Urothelium cell line (cell line): ENCODE measurements around the gene RBPMS2.
A peak's percentile ranks its signal among the peaks of the same experiment; 100 is the strongest.
"Not testable (repeated sequence)": the region's sequence is repeated elsewhere in the genome, so short reads cannot be mapped to it uniquely, and the experiment has no call there.

Experiments
- DNase-seq: peaks from one replicate; pipeline ENCODE4 v3.0.0; 2011; ENCODE audit warnings: low spot score, mixed read lengths
- FAIRE-seq: peaks from 2 replicates; lab custom pipeline; 2011; peaks lifted over from hg19 to GRCh38; lab: Jason Lieb, UNC

The RBPMS2 gene

DNA sequence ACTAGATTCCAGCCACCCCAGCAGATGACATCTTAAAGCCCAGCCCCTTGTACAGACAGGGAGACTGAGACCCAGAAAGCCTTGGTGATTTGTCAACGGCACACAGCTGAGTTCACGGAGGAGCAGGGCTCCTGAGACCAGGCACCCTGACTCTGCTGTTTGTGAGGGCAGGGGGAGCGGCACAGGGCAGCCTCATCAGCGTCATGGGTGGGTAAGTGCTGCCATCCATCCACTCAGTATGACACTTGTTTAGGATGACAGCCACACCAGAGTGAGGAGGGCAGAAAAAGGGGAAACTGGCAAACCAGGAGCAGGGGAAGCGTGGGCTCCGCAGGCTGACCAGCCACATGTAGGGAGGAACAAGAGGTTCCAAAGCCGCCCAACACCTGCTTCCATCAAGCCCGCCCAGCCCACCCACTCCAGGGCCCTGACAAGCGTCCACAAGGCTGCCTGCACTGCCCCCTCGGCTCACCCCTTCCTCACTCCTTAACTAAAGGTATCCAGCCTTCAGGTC lies 19.9 kb downstream of the RBPMS2 start:
- FAIRE-seq (no peak), DNase-seq (no peak)

DNA sequence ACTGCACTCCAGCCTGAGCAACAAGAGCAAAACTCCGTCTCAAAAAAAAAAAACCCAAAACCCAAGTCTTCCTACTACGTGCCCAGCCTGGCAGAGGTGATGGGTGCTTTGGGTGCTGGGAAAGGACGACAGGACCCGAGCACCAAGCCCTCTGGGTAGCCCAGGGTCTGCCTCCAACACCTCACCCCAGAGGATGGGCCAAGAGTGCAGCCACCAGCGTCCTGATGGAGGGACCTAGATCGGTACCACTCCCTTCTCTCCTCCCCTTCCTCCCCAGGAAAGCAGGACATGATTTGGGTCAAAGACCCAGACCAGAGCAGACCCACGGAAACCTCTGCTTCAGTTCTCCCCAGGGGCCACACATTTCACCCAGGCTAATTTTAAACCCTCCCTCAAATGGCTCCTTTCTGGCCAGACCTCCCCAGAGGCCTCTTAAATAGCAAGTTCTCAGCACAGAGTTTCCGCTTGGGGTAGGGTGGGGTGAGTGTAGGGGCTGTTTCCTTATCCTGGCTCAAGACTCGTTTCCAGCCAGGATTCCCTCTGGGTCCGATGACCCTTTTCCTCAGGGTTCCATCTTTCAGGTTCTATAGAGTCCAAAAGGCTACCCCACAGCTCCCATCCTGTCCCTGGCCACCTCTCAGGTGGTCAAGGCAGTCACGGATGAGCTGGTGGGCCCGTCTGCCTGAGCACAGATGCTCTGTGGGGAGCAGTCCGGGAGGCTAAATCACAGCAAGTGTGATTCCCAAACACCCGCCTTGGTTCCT lies 20.5 kb downstream of the RBPMS2 start:
- no peak for FAIRE-seq
- no peak for DNase-seq

DNA sequence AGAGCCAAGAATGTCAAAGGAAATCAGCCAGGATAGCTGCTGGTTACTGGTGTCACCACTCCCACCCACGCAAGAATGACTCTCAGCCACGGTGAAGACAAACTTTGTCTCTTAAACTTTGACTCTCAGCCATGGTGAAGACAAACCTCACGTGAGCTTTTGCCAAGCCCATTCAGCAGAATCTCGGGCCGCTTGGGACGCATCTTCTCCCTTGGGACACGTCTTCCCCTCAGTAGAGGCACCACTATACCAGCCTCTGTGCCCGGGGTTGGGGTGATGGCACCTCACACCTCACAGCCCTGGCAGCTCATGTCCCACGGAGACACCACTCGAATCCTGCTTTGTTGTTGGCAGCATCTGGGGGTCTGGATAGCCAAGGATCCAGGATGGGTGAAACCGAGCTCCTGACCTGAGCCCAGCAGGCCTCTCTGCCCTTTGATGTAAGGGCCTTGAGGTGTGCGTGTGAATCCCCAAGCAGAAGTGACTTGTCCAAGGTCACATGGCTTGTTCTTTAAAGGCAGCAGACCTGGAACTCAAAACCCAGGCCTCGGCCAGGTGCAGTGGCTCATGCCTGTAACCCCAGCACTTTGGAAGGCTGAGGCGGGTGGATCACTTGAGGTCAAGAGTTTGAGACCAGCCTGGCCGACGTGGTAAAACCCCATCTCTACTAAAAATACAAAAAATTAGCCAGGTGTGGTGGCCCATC lies 21.8 kb downstream of the RBPMS2 start:
- no peak for DNase-seq
- FAIRE-seq = peak; percentile 27

DNA sequence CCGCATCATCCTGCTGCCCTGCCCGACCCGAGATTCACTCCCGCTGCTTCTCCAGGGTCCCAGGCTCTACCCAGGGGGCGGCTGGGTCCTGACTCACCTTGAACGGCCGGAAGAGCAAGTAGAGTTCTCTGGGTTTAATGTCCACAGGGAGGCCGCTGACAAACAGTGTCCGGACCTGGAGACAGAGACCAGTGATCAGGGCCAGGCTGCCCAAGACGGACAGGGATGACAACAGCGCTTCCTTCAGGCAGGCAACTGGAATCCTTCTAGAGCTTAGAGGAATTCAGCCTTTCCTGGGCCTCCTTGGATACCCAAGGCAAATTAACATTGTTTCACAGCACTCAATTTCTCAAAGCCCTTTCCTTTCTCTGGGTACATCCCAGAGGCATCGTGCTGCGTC lies 23.9 kb downstream of the RBPMS2 start:
- FAIRE-seq (no peak), DNase-seq (no peak)

DNA sequence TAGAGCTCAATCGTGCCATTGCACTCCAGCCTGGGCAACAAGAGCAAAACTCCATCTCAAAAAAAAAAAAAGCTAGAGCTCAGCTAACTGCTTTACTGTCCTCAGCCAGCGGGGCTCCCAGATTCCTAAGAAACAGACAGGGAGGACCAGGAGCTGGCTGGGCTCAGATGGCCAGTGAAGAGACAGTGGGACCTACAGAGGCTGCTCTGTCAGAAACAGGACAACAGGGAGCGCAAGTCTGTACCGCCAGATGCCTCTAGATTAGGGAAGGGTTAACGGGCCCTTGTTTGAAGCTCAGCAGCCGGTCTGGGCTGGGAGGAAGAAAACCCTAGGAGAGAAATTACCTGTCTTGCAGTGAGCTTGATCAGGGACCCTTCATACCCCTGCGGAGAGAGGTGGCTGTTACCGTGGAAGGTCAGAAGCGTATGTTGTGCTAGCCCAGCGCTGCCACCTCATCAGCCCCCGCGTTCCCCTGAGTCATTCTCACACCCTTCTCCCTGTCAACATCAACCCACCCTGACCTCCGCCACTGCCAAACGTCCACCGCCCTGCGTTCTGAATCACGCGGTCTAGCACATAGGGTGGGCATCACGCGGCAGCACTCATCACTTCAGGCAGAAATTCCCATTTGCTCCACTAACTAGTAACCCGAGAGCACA lies 25.3 kb downstream of the RBPMS2 start:
- DNase-seq (no peak), FAIRE-seq (peak; percentile 58)

DNA sequence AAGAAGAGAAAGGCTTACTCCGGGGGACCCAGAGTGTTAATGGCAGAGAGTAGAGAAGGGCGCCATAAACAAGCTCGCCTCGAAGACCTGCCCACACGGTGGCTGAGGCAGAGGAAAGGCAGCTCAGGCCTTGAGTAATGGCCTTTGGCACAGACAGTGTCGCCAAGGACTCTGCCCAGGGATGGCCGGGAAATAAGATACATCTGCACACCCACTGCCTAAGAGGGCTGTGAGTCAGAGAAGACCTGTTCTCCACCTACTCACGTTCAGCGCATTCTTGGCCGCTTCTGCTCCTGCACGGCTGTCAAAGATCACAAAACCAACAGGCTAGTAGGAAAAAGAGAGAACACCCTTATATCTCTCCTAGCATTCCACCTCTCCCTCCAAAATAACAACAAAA lies 26.2 kb downstream of the RBPMS2 start:
- no peak for FAIRE-seq
- no peak for DNase-seq

DNA sequence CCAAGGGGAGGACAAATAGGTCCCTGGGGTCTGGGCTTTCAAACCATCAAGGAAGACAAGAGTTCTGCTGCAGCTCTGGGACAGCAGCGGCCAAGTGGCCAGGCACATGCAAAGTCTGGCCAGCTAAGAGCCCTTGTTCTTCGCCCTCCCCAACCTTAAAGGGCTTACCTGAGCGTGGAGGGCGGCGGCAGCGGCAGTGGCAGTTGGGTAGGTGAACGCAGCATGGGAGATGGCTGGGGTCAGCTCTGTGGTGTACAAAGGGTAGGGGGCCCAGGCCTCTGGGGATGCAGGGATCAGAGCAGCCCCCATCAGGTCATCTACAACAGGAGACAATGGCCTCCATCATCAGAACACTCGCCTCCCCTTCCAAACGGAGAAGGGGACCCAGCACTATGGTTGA lies 27.1 kb downstream of the RBPMS2 start:
- DNase-seq (no peak), FAIRE-seq (peak; percentile 52)

DNA sequence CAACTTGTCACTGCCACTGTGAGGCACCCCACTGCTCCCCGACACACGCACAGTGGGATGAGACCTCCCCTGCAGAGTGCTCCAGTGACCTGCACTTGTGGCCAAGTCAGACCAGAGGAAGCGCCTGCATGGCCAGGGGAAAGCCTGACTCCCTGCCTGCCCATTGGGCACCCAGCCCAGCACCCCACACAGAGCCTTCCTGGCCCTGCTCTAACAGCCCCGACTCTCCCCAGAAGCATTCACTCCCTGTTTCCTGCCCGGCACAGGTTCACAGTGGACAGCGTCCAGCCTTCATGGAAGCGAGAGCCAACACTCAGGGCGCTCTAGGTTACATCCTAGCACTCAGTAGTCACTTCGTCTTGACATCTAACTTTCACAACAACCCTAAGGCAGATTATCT lies 27.8 kb downstream of the RBPMS2 start:
- no peak for DNase-seq
- FAIRE-seq = no peak

DNA sequence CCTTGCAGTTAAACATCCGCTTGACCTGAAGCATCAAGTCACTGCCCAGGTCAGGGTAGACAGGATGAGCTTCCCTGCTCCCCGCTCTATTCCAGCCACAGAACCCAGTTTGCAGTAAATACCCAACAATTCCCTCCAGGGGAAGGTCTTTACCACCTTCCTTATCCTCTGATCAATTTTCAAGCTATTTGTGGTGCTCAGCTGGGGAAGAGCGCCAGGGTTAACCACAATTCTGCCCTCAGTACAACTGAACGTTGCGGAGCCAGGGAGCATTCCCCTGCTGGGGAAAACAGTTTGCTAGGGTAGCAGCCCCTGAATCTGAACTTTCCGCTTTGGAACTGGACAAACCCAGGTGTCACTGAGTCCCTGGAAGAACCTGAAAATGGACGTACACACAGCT lies 28.5 kb downstream of the RBPMS2 start:
- no peak for FAIRE-seq
- no peak for DNase-seq

DNA sequence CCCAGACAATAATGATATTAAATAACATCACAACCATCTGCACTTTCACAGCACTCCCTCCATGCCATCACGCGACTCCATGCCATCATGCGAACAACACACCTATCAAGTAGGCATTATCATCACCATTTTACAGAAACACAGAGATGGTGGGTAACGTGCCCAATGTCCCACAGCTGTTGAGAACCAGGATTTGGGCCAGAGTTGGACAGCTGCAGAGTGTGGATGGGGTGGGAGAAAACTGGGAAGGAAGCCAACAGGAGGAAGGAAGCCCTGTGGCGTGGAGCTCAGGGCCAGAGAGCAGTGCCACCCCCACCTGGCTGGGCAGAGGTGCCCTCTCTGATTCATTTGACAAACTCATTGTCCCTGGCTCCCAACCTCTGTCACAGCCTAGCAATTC lies 29.0 kb downstream of the RBPMS2 start:
- DNase-seq (no peak), FAIRE-seq (peak; percentile 56)

DNA sequence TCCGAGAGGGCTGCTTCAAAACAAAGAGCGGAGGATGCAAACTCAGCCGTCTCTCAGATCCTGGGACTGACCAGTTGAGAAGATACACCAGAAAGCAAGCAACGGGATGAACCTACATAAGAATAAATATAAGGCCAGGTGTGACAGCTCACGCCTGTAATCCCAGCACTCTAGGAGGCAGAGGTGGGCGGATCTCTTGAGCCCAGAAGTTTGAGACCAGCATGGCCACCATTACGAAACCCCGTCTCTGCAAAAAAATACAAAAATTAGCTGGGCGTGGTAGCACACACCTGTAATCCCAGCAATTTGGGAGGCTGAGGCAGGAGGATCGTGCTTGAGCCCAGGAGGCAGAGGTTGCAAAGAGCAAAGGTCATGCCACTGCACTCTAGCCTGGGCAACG lies 31.7 kb downstream of the RBPMS2 start:
- DNase-seq = no peak
- peak; percentile 58 for FAIRE-seq

DNA sequence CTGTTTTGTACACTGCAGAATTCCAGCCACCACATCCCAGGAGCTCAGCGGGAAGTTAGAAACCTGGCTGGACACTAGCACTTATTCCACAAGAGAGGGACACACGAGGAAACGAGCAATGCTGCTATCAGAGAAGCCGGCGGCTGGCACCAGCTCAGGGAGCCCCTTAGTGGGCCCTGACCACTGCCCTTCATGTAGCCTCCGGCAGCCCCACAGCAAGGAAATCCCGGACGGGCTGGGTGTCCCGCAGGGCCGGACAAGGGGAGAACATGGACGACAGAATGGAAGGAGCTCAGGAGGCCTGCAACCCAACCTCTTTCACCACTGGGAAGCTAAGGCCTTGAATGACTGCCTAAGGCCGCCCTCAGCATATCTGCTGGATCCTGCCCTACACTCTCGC lies 32.5 kb downstream of the RBPMS2 start:
- FAIRE-seq = no peak
- DNase-seq = no peak

DNA sequence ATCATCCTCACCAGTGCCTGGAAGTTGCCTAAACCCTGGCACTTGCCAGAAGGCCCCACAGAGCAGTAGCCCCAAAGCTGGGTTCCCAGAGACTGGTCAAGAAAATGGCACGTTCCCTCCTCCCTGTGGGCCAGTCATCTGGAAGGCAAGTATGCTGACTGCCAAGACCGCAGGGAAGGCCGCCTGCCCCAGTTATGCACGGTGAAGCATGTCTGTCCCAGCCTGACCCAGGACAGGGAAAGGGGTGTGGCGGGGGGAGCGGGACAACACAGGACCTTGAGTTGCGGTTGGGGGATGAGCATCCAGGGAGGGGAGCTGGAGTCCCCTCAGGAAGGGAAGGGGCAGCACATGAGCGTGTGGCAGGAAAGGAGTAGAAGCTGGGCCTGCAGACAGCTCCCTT lies 33.0 kb downstream of the RBPMS2 start:
- FAIRE-seq (no peak), DNase-seq (no peak)

DNA sequence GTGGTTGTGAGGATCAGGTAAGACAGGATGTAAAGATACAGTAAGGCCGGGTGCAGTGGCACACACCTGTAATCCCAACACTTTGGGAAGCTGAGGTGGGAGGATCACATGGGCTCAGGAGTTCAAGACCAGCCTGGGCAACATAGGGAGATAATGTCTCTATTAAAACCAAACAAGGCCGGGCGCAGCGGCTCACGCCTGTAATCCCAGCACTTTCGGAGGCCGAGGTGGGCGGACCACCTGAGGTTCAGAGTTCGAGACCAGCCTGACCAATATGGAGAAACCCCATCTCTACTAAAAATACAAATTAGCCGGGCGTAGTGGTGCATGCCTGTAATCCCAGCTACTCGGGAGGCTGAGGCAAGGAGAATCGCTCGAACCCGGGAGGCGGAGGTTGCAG lies 33.7 kb downstream of the RBPMS2 start:
- DNase-seq, FAIRE-seq: not testable (repeated sequence)

DNA sequence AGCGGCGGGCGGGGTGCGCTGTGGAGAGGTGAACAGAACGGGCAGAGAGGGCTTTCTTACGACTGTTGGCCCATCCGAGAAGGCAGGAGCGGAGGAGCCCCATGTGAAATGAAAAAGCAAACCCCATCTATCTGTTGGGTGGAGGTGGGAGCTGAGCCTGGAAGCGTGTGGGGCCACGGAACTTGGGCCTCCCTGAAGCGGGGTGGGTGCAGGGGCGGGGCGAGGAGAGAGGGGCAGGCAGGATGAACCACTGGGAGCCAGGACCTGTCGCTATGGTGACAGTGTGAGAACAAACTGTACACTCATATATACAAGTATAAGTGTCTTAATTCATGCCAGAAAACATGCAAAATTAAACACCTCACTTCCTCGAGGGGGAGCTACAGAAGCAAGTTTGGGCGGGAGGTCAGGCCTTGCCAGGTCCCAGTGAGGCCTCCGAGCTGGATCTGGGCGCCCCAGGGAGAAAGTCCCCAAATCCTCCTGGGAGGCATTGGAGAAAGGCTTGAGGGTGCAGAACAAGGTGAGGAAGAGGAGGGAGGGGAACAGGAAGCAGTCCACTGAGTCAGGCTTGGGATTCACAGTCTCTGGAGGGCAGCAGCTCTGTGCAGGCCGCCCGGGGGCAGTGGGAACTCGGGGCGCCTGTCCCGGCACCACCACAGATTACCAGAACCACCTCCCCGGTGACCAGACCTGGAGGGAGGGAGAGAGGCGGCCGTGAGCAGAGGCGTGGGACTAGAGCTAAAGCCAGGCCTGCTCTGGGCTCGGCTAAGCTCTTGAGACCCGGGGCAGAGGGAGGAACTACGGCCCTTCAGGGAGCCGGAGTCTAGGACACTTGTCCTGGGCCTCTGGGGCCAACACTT lies 34.8 kb downstream of the RBPMS2 start:
- FAIRE-seq = peak; percentile 55
- DNase-seq = no peak

DNA sequence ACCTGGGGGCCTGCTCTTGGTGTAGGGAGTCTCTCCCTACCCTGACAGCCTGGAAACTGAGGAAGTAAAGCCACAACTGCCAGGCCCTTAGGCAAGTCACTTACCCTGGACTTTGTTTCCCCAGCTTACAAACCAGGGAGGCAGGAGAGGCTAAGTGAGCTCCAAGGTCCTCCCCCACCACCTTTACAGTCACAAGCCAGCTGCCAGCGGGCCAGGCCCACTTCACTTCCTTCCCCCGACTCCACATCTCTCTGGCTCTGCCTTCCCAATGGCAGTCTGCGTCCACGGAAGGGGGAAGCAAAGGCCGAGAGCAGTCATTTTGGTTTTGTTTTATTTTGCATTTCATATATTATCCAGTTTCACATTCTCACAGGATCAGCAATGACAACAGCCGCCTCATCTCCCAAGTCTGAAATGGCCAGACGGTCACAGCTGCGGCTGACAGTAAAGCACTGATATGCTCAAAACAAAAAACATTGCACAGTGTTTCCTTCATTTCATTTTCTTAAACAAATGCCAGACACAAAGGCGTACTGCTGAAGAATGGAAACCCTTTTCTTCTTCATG lies 35.7 kb downstream of the RBPMS2 start:
- no peak for FAIRE-seq
- DNase-seq = no peak

DNA sequence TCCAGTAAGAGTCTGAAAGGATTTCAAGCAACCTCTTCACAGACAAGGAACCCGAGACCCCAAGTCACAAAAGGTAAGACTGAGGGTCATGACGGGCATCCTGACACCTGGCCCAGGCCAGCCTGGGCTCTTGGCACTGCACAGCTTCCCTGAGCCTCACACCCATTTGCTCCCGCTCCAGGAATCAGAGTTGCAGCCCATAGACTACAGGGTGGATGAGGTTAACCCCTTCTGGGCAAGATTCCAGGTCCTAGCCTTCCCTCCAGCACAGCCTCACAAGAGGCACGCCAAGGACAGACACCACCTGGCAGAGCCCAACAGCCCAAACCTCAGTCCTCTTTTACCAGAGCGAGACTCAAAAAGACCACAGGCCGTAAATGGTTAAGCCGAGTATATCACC lies 36.2 kb downstream of the RBPMS2 start:
- DNase-seq (no peak), FAIRE-seq (no peak)

DNA sequence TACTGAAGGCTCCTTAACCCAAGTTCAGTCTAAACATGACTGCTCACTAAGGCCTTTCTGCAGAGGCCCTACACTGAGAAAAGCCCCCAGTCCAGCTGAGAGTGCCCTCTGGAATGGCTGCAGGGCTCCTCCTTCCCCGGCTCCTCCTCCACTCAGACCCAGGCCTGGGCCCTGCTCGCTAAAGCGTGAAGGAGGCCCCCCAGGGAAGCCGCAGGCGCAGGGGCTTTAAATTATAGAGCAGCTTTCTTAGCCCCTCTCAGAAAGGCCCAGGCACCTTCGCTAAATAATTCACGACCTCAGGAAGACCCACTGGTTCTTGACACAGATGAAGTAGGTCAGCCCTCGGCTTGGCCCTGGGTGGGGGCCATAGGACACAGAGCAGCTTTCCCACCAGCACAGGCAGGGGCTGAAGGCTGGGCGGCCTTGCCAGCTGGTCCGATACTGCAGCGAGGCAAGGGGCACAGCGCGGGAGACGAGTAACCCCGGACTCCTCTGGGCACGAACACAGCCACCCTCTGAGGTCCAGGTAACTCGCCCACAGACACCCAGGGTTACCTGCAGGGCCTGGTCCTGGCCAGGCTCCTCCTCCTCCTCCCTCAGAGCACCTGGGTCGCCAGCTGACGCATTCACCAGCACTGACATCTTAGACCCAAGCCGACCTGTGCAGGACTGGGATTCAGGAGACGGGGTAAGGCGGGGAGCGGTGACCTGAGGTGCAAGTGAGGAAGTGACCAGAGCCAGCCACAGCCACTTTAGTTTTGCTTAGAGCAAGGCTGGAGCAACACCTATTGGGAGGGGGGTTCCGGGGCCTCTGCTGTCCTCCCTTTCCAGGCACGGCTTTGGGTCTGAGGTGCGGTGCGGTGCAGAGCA lies 36.9 kb downstream of the RBPMS2 start:
- FAIRE-seq = no peak
- DNase-seq = no peak

DNA sequence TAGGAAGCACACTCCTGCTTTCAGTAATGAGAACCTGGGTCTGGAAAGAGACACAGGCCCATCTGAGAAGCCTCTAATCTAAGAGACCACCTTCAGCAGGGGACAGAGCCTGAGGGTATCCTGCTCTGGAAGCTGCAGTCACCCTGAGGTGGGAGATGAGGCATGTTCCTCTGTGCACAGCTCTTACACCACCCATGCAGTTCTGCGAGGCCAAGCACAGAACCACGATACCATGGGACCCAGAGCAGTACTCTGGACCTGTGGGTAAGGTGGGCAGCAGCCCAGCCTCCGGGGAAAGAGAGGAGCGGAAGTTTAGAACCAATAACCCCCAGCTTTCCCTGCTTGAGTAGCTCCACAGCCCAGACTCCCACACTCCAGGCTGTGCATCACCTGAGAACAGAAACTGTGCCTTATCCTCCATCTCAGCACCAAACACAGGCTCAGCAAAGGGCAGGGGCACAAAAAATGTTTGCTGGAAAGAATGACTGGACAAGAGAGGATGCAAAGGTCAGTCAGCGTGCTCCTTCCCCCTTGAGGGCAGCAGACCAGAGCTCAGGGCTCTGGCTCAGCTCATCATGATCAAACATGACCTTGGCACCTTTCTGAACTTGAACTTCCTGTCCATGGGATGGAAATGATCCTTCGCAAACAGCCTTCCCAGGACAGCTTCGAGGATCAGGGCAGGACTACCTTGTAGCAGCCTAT lies 43.1 kb downstream of the RBPMS2 start:
- DNase-seq (no peak), FAIRE-seq (no peak)
